PC-9 (cell line): Measurements from ENCODE around the gene TRAF2. TPM values are rescaled to one million over a fixed set of nuclear protein-coding genes. Genes with fewer than 3 reads are reported as not detected.

Experiments used
- BruUV-seq: library from RNA; stranded (reverse); fragments of 400-500 nt; replicated peaks from 2 replicates; lab custom pipeline; 2021; lab: Mats Ljungman, UMichigan
- CTCF ChIA-PET: fragments of 300-600 bp; sonication (Branson Sonifier 250); formaldehyde crosslinking; loops from one replicate; lab custom pipeline; 2022; ENCODE audit warnings: antibody characterized with exemption; lab: Charles Lee
- POLR2A ChIA-PET: fragments of 300-600 bp; sonication (Branson Sonifier 250); formaldehyde crosslinking; loops from one replicate; lab custom pipeline; 2022; ENCODE audit warnings: antibody characterized with exemption; ENCODE audit not compliant: unreplicated experiment; lab: Charles Lee
- DNase-seq, 2 experiments: peaks; one replicate each; pipeline versions ENCODE4 v3.0.0 to v3.0.0-alpha.2; 2015 to 2022; ENCODE audit warnings: mixed read lengths in 1 of 2
- H2AFZ ChIP-seq: fragments of 200-600 bp; sonication (generic); 2 replicates; pipeline ENCODE4 v1.8.1; 2017; ENCODE audit warnings: antibody characterized with exemption
- H3F3A ChIP-seq: fragments of 200-600 bp; sonication (generic); 2 replicates; pipeline ENCODE4 v1.8.1; 2017; ENCODE audit warnings: antibody characterized with exemption, mild to moderate bottlenecking, low read depth; ENCODE audit not compliant: insufficient read depth
- H3K27ac ChIP-seq: fragments of 200-600 bp; sonication (generic); 2 replicates; pipeline ENCODE4 v1.6.1; 2016; ENCODE audit warnings: mixed run types
- H3K27me3 ChIP-seq: fragments of 200-600 bp; sonication (generic); 2 replicates; pipeline ENCODE4 v1.6.1; 2016; ENCODE audit warnings: low read depth, mixed run types; ENCODE audit not compliant: insufficient read depth
- H3K36me3 ChIP-seq: fragments of 200-600 bp; sonication (generic); 2 replicates; pipeline ENCODE4 v1.6.1; 2016; ENCODE audit warnings: low read depth, mixed run types
- H3K4me1 ChIP-seq: fragments of 200-600 bp; sonication (generic); replicated peaks from 2 replicates; pipeline ENCODE4 v1.6.1; 2016; ENCODE audit warnings: mixed run types; ENCODE audit not compliant: insufficient read depth
- H3K4me2 ChIP-seq: fragments of 200-600 bp; sonication (generic); 2 replicates; pipeline ENCODE4 v1.6.1; 2017; ENCODE audit warnings: mixed run types
- H3K4me3 ChIP-seq: fragments of 200-600 bp; sonication (generic); 2 replicates; pipeline ENCODE4 v1.6.1; 2016; ENCODE audit warnings: mixed run types
- H3K79me2 ChIP-seq: fragments of 200-600 bp; sonication (generic); 2 replicates; pipeline ENCODE4 v1.6.1; 2017; ENCODE audit warnings: low read depth, mixed run types
- H3K9me2 ChIP-seq: fragments of 200-600 bp; sonication (generic); 2 replicates; pipeline ENCODE4 v1.8.1; 2017; ENCODE audit warnings: mild to moderate bottlenecking; ENCODE audit not compliant: insufficient read depth
- H3K9me3 ChIP-seq: fragments of 200-600 bp; sonication (generic); 2 replicates; pipeline ENCODE4 v1.8.1; 2016; ENCODE audit warnings: low read depth; ENCODE audit not compliant: insufficient read depth
- H4K20me1 ChIP-seq: fragments of 200-600 bp; sonication (generic); 2 replicates; pipeline ENCODE4 v1.8.1; 2017; ENCODE audit not compliant: insufficient read depth
- CTCF ChIP-seq: fragments of 200-600 bp; sonication (generic); conservative IDR thresholded peaks from 2 replicates; pipeline ENCODE4 v1.6.1; 2017; ENCODE audit warnings: mixed run types, antibody characterized with exemption, mild to moderate bottlenecking, moderate library complexity
- EZH2 ChIP-seq: fragments of 200-600 bp; sonication (generic); IDR thresholded peaks from 2 replicates; pipeline ENCODE4 v1.8.0; 2017; ENCODE audit warnings: antibody characterized with exemption, low read depth
- intact Hi-C: fragments of 100-400 bp; cut with micrococcal nuclease; formaldehyde crosslinking; loops from one replicate; pipeline ENCODE4 v1.10.0; 2022; ENCODE audit not compliant: unreplicated experiment
- total RNA-seq: library from RNA; stranded (reverse); gene quantifications from 2 replicates; pipeline ENCODE4 v1.2.3, GENCODE V29; 2021

The TRAF2 gene
- total RNA-seq, 1 experiment from 2014 or later = 42.7 TPM

- Histone ChIP-seq H4K20me1 (no peaks in the 10 kb centered on the region), H3K4me2 (no peak overlapping the region), H3K27ac (no peak overlapping the region), H2AFZ (no peak overlapping the region), H3K79me2 (no peaks in the 10 kb centered on the region), H3K9me2 (no peaks in the 10 kb centered on the region), H3K27me3 (no peaks in the 10 kb centered on the region), H3F3A (no peaks in the 10 kb centered on the region), H3K9me3 (no peaks in the 10 kb centered on the region), H3K4me3 (no peak overlapping the region), H3K4me1 (no peaks in the 10 kb centered on the region), H3K36me3 (no peaks in the 10 kb centered on the region)
- no peak for DNase-seq
- intact Hi-C loops = no loop called here
- CTCF ChIA-PET = no interaction called here
- TF ChIP-seq CTCF (no peak), EZH2 (no peak)
- POLR2A ChIA-PET = no interaction called here
- BruUV-seq = no TSS peak
Measured at GRCh38 chr9:136956604-136957003, 70.3 kb downstream of the TRAF2 start.

- Histone ChIP-seq H3K79me2 (no peaks in the 10 kb centered on the region), H3K4me3 (no peak overlapping the region), H3K36me3 (no peaks in the 10 kb centered on the region), H3F3A (peaks cover 2% of the 10 kb centered on the region; the same call in 1 of the 2 replicates), H3K4me2 (no peak overlapping the region), H3K9me3 (no peaks in the 10 kb centered on the region), H3K27ac (no peak overlapping the region), H3K4me1 (no peaks in the 10 kb centered on the region), H3K9me2 (no peaks in the 10 kb centered on the region), H4K20me1 (no peaks in the 10 kb centered on the region), H3K27me3 (no peaks in the 10 kb centered on the region), H2AFZ (no peak overlapping the region)
- CTCF ChIA-PET = no interaction called here
- DNase-seq = no peak
- POLR2A ChIA-PET = no interaction called here
- intact Hi-C loops = no loop called here
- BruUV-seq = no TSS peak
- TF ChIP-seq EZH2 (no peak), CTCF (no peak)
Measured at GRCh38 chr9:136957461-136957860, 71.1 kb downstream of the TRAF2 start.

GRCh38 chr9:136957901-136958300, 71.6 kb downstream of the TRAF2 start:
- ChIA-PET POLR2A (no interaction called here), CTCF (no interaction called here)
- H3K9me2 ChIP-seq = no peaks in the 10 kb centered on the region
- H3K4me1 ChIP-seq = no peaks in the 10 kb centered on the region
- no peak overlapping the region for H3K27ac ChIP-seq
- intact Hi-C loops = no loop called here
- no peak for TF ChIP-seq CTCF
- TF ChIP-seq EZH2 = no peak
- H3F3A ChIP-seq = peaks cover 6% of the 10 kb centered on the region; the same call in 1 of the 2 replicates
- no peaks in the 10 kb centered on the region for H3K27me3 ChIP-seq
- H3K79me2 ChIP-seq = no peaks in the 10 kb centered on the region
- no peaks in the 10 kb centered on the region for H3K36me3 ChIP-seq
- no peak overlapping the region for H3K4me2 ChIP-seq
- no TSS peak for BruUV-seq
- H2AFZ ChIP-seq = no peak overlapping the region
- DNase-seq = no peak
- H3K4me3 ChIP-seq = no peak overlapping the region
- no peaks in the 10 kb centered on the region for H3K9me3 ChIP-seq
- H4K20me1 ChIP-seq = no peaks in the 10 kb centered on the region
